Peyer's patch (tissue), 4 donors: ENCODE data around the gene MEF2D.

Experiments
- CTCF ChIP-seq, 6 experiments: fragments of 450-650 bp in 4 of 6; fragments of 200-600 bp in 2 of 6; sonication (generic) in 1 of 6; IDR thresholded peaks; one replicate each; pipeline ENCODE4 v1.5.1; 2017 to 2019; ENCODE audit warnings: antibody characterized with exemption in 6 of 6, mild to moderate bottlenecking in 3 of 6, moderate library complexity in 1 of 6
- POLR2A ChIP-seq, 2 donors: fragments of 450-650 bp; IDR thresholded peaks; one replicate each; pipeline ENCODE4 v1.5.1; 2017; ENCODE audit warnings: antibody characterized with exemption in 2 of 2, mild to moderate bottlenecking in 2 of 2, moderate library complexity in 2 of 2

GRCh38 chr1:156464825-156465452 lies 35.6 kb downstream of the MEF2D start:
- TF ChIP-seq POLR2A (IDR thresholded peaks at IDR 0.05): no peak
- no peak for TF ChIP-seq CTCF (IDR thresholded peaks at IDR 0.05)
